OCI-LY3 (cell line): ENCODE data around the gene PRR23C.

Experiments
- H2AFZ ChIP-seq: fragments of 200-600, 300-600 bp; shearing (Covaris generic); 2 replicates; pipeline ENCODE4 v1.6.0; 2014; ENCODE audit warnings: antibody characterized with exemption, low read depth, low read length
- H3K27ac ChIP-seq: fragments of 200-600, 300-600 bp; sonication (generic); 2 replicates; pipeline ENCODE4 v1.5.1; 2014; ENCODE audit warnings: mild to moderate bottlenecking, low read length, moderate library complexity, mixed read lengths
- H3K27me3 ChIP-seq: fragments of 200-600, 300-600 bp; sonication (generic); 2 replicates; pipeline ENCODE4 v1.6.1; 2014; ENCODE audit warnings: low read depth, low read length, mixed read lengths
- H3K36me3 ChIP-seq: fragments of 200-600, 300-600 bp; sonication (generic); replicated peaks from 2 replicates; pipeline ENCODE3; 2014; ENCODE audit warnings: low read depth, low read length, mixed read lengths
- H3K4me1 ChIP-seq: fragments of 300-600, 200-600 bp; sonication (generic); 2 replicates; pipeline ENCODE4 v1.6.1; 2014; ENCODE audit warnings: low read length, mixed read lengths
- H3K4me2 ChIP-seq: fragments of 200-600, 300-600 bp; sonication (generic); 2 replicates; pipeline ENCODE4 v1.6.1; 2014; ENCODE audit warnings: low read length, mixed read lengths
- H3K4me3 ChIP-seq: fragments of 300-600, 200-600 bp; sonication (generic); 2 replicates; pipeline ENCODE4 v1.5.1; 2014; ENCODE audit warnings: antibody characterized with exemption, mild to moderate bottlenecking, low read length, moderate library complexity
- H3K79me2 ChIP-seq: fragments of 300-600, 200-600 bp; shearing (Covaris generic); 2 replicates; pipeline ENCODE4 v1.6.1; 2014; ENCODE audit warnings: mild to moderate bottlenecking, low read length, mixed read lengths
- H3K9ac ChIP-seq: fragments of 300-600, 200-600 bp; shearing (Covaris generic); 2 replicates; pipeline ENCODE4 v1.6.0; 2014; ENCODE audit warnings: mild to moderate bottlenecking, low read length, moderate library complexity
- H3K9me3 ChIP-seq: fragments of 200-600, 300-600 bp; shearing (Covaris generic); 2 replicates; pipeline ENCODE4 v1.6.1; 2014; ENCODE audit warnings: low read length, mixed read lengths; ENCODE audit not compliant: insufficient read depth
- H4K20me1 ChIP-seq: fragments of 200-600, 300-600 bp; sonication (generic); 2 replicates; pipeline ENCODE4 v1.6.1; 2016; ENCODE audit warnings: low read length, mixed read lengths; ENCODE audit not compliant: insufficient read depth
- CTCF ChIP-seq: fragments of 200-600, 300-600 bp; sonication (generic); IDR thresholded peaks from 2 replicates; pipeline ENCODE4 v1.5.1; 2014; ENCODE audit warnings: antibody characterized with exemption, low read length, low read depth
- EZH2phosphoT487 ChIP-seq: fragments of 200-600 bp; shearing (Covaris generic); IDR thresholded peaks from 2 replicates; pipeline ENCODE4 v1.6.1; 2018; ENCODE audit warnings: antibody characterized with exemption, mixed run types, low read depth

Gene PRR23C

GRCh38 chr3:139084176-139084575, 39.5 kb upstream of the PRR23C start:
- peaks cover 9% of the 10 kb centered on the region; the same call in 1 of the 2 replicates for H3K27me3 ChIP-seq
- no peaks in the 10 kb centered on the region for H3K9me3 ChIP-seq
- H3K4me2 ChIP-seq: no peak overlapping the region
- TF ChIP-seq CTCF (no peak), EZH2phosphoT487 (no peak)
- H3K9ac ChIP-seq: no peak overlapping the region
- no peak overlapping the region for H3K4me3 ChIP-seq
- H3K79me2 ChIP-seq: no peaks in the 10 kb centered on the region
- H4K20me1 ChIP-seq: no peaks in the 10 kb centered on the region
- H3K4me1 ChIP-seq: no peaks in the 10 kb centered on the region
- H3K27ac ChIP-seq: no peak overlapping the region
- H2AFZ ChIP-seq: no peak overlapping the region
- no peaks in the 10 kb centered on the region for H3K36me3 ChIP-seq

GRCh38 chr3:139074565-139075115, 29.9 kb upstream of the PRR23C start:
- H3K79me2 ChIP-seq: no peaks in the 10 kb centered on the region
- H3K9me3 ChIP-seq: peaks cover 11% of the 10 kb centered on the region; the same call in 1 of the 2 replicates
- H3K4me1 ChIP-seq: no peaks in the 10 kb centered on the region
- H3K4me2 ChIP-seq: no peak overlapping the region
- no peak overlapping the region for H2AFZ ChIP-seq
- H3K27me3 ChIP-seq: no peaks in the 10 kb centered on the region
- H4K20me1 ChIP-seq: no peaks in the 10 kb centered on the region
- no peaks in the 10 kb centered on the region for H3K36me3 ChIP-seq
- H3K9ac ChIP-seq: no peak overlapping the region
- H3K27ac ChIP-seq: no peak overlapping the region
- H3K4me3 ChIP-seq: no peak overlapping the region
- TF ChIP-seq EZH2phosphoT487: no peak
- no peak for TF ChIP-seq CTCF

- no peaks in the 10 kb centered on the region for H3K36me3 ChIP-seq
These were observed 18.2 kb upstream of the PRR23C start for GRCh38 chr3:139062918-139063317.

More at GRCh38 chr3:139062918-139063317, 18.2 kb upstream of the PRR23C start:
- Histone ChIP-seq H3K9ac (no peak overlapping the region), H3K9me3 (no peaks in the 10 kb centered on the region), H3K4me3 (no peak overlapping the region), H4K20me1 (no peaks in the 10 kb centered on the region), H3K27me3 (no peaks in the 10 kb centered on the region), H3K4me2 (no peak overlapping the region), H3K4me1 (no peaks in the 10 kb centered on the region), H3K79me2 (no peaks in the 10 kb centered on the region), H3K27ac (no peak overlapping the region), H2AFZ (no peak overlapping the region)
- TF ChIP-seq CTCF (no peak), EZH2phosphoT487 (no peak)
